Left ventricle myocardium superior (tissue), 1 donor: Measurements from ENCODE around the gene ZFYVE28. TPM values are rescaled to one million over a fixed set of nuclear protein-coding genes. Genes with fewer than 3 reads are reported as not detected.
"Not testable (repeated sequence)": the region's sequence is repeated elsewhere in the genome, so short reads cannot be mapped to it uniquely, and the experiment has no call there.

ENCODE experiments used
- ATAC-seq: fragments of 200-7000 bp; cut with Tn5 transposase; one replicate; pipeline ENCODE4 v1.9.1; 2020; ENCODE audit warnings: mild to moderate bottlenecking, moderate library complexity
- DNase-seq: peaks from one replicate; pipeline ENCODE4 v3.0.0-alpha.2; 2020
- intact Hi-C: fragments of 100-400 bp; cut with micrococcal nuclease; formaldehyde crosslinking; loops from one replicate; pipeline ENCODE4 v1.11.0; 2022
- total RNA-seq: library from RNA; stranded (reverse); fragmentation: NEBNext Ultra II Directional; extraction: Animal tissue kit (Norgen Biotek cat#: 25700); gene quantifications from one replicate; pipeline ENCODE4 v1.2.1, GENCODE V29; 2021
- donor health status: DM: no; HTN: yes; CAD: no; lungs with severe emphysema.

ZFYVE28 gene
- total RNA-seq, 1 donor from 2014 or later, result 5.6 TPM

GRCh38 chr4:2433609-2434350, 15.3 kb upstream of the ZFYVE28 start:
- intact Hi-C loops, result no loop called here
- ATAC-seq, result no peak
- DNase-seq, result no peak

DNA sequence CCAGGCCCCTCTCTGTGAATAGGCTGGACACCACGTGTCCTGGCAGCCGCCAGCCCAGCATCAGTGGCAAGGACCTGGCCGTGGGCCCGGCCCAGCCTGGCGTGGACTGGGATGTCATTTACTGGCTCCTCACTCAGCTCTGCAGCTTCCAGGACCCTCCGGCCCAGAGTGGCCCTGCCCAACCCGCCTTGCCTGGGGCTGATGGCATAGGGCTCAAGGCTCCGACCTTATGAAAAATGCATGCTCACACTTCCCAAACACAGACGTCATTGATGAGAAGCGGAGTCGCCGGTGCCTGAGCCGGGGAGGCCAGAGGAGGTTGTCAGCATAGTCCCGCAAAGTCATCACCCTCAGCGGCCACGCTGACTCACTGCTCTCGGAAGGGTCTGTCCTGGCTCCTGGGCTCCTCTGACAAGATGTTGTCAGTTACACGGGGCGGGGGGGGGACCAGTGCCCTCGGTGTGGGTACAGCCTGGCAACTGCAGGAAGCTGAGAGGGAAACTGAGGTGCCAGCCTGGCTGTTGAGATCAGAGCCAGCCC, 14.6 kb upstream of the ZFYVE28 start:
- ATAC-seq, result peak; percentile 28
- no peak for DNase-seq
- intact Hi-C loops, result no loop called here

GRCh38 chr4:2432004-2432403, 13.6 kb upstream of the ZFYVE28 start:
- intact Hi-C loops, result no loop called here
- DNase-seq (no peak), ATAC-seq (no peak)

GRCh38 chr4:2429945-2430757, 11.7 kb upstream of the ZFYVE28 start:
- intact Hi-C loops, DNase-seq, ATAC-seq: not testable (repeated sequence)

- ATAC-seq (no peak), DNase-seq (no peak)
- intact Hi-C loops, result no loop called here
Measured at GRCh38 chr4:2428496-2429213, 10.2 kb upstream of the ZFYVE28 start.

GRCh38 chr4:2427383-2428334, 9.2 kb upstream of the ZFYVE28 start:
- intact Hi-C loops, result no loop called here
- no peak for ATAC-seq
- no peak for DNase-seq

GRCh38 chr4:2426711-2427275, 8.3 kb upstream of the ZFYVE28 start:
- intact Hi-C loops, result no loop called here
- DNase-seq (no peak), ATAC-seq (no peak)

GRCh38 chr4:2426069-2426397, 7.6 kb upstream of the ZFYVE28 start:
- intact Hi-C loops, result no loop called here
- ATAC-seq (no peak), DNase-seq (no peak)

DNA sequence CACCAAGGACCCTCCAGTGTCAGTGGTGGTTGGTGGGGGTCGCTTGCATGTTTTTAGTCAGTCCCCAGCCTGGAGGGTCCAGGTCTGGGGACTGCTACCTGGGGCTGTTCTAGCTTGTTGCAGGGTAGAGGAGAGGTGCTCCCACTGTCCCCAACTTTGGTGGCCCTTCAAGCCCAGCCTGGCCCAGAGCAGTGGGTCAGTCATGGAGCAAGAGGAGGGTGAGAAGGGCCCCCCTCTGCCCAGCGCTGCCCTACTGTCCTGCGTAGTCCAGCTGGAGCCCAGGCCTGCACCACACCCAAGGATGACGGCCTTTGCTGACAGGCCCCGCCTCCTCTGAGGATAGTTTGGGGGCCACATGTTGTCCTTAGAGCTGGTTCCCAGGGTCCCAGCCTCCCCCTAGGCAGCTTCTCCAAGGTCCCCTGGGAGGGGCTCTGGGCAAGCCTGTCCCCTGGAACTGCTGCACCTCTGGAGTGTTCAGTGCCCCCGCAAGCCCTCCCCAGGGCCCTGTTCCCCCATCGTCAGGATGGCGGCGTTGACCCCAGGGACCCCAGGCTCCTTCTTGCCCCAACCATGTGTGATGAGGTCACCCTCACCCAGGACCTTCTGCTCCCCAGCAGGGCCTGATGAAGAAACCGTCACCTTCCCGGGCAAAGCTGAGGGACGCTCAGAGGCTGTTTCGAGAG, 7.1 kb upstream of the ZFYVE28 start:
- ATAC-seq (no peak), DNase-seq (no peak)
- intact Hi-C loops, result no loop called here

- intact Hi-C loops, result no loop called here
- no peak for ATAC-seq
- no peak for DNase-seq
Measured at GRCh38 chr4:2424581-2424980, 6.1 kb upstream of the ZFYVE28 start.

DNA sequence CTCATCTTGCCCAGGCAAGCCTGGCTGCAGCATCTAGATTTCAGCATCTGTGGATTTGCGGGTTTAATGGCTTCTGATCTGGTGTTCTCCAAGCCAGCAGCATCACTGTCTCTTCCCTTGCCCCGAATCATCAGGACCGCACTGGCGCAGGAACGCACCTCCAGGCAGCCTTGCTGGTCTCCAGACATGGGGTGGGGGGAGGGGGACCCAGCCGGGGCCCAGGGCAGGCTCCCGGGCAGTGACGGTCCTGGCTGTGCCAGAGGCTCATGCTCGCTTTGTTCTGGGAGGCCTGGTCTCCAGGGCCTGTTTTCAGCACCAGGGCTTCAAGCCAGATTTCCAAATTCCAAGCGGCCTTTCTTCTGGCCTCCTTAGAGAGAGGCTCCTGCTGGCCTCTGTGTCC, 5.2 kb upstream of the ZFYVE28 start:
- no peak for ATAC-seq
- intact Hi-C loops, result no loop called here
- no peak for DNase-seq

DNA sequence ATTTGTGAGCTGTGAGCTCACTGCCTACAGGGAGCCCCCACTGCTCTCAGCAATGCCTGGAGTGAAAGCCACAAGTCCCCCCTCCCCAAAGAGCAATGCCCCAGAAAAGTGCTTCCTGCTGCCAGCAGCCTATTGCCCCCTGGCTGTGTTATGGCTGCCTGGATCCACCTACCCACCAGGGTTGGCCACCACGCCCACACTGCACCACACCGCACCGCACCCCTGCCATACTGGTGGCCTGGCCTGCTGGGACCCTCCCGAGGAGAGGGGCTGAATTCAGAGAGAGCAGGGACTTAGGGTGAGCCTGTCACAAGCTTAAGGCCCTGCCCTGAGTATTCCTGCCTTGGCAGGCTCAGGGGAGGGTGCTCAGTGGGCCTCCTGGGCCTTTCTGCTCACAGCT, 4.6 kb upstream of the ZFYVE28 start:
- ATAC-seq, result no peak
- no peak for DNase-seq
- intact Hi-C loops, result no loop called here

DNA sequence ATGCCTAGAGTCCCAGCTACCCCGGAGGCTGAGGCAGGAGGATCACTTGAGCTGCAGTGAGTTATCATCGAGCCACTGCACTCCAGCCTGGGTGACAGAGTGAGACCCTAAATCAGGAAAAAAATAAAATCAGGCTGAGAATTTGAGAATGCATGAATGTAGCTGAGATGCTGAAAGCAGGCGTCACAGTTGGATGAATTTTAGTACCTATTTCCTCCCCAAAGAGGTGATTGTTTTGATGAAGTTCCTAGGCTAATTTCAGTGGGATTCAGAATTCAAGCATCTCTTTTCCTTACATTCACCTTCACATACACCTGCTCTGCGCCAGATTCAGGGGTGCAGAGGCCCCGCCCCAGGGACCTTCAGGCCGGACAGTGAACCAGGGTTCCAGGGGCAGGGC, 3.5 kb upstream of the ZFYVE28 start:
- DNase-seq, result no peak
- intact Hi-C loops, result no loop called here
- no peak for ATAC-seq

DNA sequence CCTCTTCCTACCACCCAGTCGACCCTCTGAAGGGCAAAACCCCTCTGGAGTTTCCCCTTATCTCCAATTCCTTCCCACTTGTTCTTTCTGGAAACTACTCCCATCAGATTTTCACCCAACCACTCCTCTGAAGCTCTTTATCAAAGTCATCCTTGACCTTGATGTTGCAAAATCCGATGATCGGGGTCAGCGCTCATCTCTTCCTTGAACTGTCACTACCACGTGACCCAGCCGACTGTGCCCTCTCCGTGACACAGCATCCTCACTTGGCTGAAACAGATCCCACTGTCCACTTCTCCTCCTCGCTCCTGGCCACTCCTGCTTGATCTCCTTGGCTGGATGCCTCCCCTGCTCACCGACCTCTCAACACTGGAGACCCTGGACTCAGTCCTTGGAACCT, 1.4 kb upstream of the ZFYVE28 start:
- intact Hi-C loops, result no loop called here
- DNase-seq (no peak), ATAC-seq (no peak)

DNA sequence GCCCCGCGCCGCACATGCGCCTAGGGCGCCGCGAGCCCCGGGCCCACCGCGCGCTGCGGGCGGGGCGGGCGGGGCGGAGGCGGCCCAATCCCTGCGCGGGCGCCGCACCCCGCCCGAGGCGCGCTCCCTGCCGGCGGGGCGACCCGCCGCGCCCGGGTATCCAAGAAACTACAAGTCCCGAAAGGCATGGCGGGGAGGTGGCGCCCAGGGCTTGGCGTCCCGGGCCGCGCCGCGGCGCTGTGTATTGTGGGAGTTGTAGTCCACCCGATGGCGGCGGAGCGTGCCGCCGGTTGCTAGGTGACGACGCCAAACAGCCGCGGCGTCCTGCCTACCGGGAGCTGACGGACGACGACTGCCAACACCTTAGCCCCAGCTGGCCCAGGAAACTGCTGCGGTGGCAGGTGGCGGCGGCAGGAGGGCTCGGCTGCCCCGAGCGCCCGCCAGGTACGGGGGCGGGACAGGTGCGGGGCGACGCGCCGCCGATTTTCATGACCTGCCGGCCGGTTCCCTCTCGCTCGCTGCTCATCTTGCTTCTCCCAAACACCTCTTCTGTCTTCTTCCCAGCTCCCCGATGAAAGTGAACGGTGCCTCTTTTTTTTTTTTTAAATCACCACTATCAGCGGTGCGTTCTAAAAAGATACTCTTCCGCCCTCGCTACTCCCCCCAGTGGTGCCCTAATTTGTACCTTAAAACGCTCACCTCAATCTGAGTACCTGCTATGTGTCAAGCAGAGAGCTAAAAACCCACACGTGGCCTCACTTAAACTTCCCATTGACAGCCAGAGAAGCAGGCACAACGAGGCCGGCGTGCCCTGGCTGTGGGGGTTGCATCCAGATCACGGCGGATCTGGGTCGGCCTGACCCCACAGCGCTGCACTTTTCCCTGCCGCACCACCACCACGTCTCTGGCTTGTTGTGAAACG, 466 bp upstream of the ZFYVE28 start, which contains the start of gene CFAP99:
Gene CFAP99, plus strand, starts transcription at position 306 of the 922 bp plus-strand sequence.
- ATAC-seq, result peak; percentile 97
- intact Hi-C loops, result no loop called here

DNA sequence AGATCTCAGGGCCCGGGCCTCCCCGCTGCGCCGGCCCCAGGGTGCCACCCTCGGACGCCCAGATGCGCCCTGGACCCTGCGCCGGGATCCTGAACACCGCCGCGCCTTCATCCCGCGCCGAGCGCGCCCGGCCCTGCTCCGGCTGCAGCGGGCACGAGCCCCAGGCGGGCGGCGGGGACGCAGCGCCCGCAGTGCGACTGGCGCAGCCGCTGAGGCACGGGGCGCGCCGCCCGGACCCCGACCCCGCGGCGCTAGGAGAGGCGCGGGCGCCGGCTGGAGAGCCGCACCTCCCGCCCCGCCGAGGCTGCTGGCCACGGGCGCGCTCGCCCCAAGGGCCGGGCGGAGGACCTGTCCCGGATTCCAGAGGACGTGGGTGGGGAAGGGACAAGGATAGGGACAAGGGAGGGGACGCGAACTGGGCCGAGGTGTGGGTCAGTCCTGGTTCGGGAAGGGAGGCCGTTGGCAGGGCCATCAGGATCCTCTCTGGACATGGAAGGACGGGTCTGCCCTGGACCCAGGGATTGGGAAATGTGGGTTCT, 1.1 kb downstream of the ZFYVE28 start:
- intact Hi-C loops, result no loop called here
- ATAC-seq (no peak), DNase-seq (no peak)

More for the DNA sequence above, 466 bp upstream of the ZFYVE28 start, which contains the start of gene CFAP99:
- peak; percentile 99 for DNase-seq
